ENCODE results near the gene PDCD1LG2.

DNA sequence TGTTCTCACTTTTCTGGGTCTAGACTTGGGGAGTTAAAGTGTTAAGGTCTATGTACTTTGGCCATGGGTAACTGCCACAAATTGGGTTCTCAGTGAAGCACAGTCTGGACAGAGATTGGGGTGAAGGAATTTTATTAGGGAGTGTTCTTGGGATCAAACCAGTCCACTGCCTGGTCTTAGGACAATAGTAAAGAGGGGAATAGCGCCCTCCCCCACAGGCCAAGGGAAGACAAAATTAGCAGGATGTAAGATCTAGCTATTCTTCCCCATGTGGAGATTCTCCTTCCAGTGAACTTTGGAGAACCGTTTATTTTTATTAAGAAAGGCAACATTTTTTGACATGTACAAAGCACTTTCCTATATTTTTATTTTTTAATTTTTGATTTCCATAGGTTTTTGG is 100.2 kb downstream of the PDCD1LG2 start:
- no peak for TF ChIP-seq CTCF (IDR thresholded peaks at IDR 0.05)
- TF ChIP-seq POLR2A (IDR thresholded peaks at IDR 0.05), result no peak
